Thyroid gland (tissue), 4 donors: ENCODE measurements around the gene LAMB3. TPM values are rescaled to one million over a fixed set of nuclear protein-coding genes. Genes with fewer than 3 reads are reported as not detected.
A peak's percentile ranks its signal among the peaks of the same experiment; 100 is the strongest.

Experiments
- DNase-seq, 2 donors: peaks; one replicate each; pipeline ENCODE4 v3.0.0-alpha.2; 2019
- H3K27ac ChIP-seq, 3 donors: fragments of 200-600 bp; sonication (generic); 1 replicate in 2 of 3; 2 replicates in 1 of 3; pipeline ENCODE4 v1.5.1; 2016 to 2019; ENCODE audit warnings: mild to moderate bottlenecking in 1 of 3, moderate library complexity in 1 of 3
- H3K27me3 ChIP-seq: fragments of 200-600 bp; sonication (generic); one replicate; pipeline ENCODE4 v1.5.1; 2019
- H3K36me3 ChIP-seq, 2 donors: fragments of 200-600 bp; sonication (generic); one replicate each; pipeline ENCODE4 v1.5.1; 2016 to 2019
- H3K4me1 ChIP-seq, 2 donors: fragments of 200-600 bp; sonication (generic); one replicate each; pipeline ENCODE4 v1.5.1; 2017 to 2019
- H3K4me3 ChIP-seq, 3 donors: fragments of 200-600 bp; sonication (generic); replicated peaks in 1 of 3; 1 replicate in 2 of 3; 2 replicates in 1 of 3; pipeline ENCODE4 v1.5.1; 2016; ENCODE audit warnings: mild to moderate bottlenecking in 1 of 3
- H3K9me3 ChIP-seq: fragments of 200-600 bp; sonication (generic); one replicate; pipeline ENCODE4 v1.5.1; 2017
- POLR2A ChIP-seq, 2 donors: fragments of 450-650 bp; IDR thresholded peaks; one replicate each; pipeline ENCODE4 v1.6.1; 2017; ENCODE audit warnings: antibody characterized with exemption in 2 of 2, mild to moderate bottlenecking in 2 of 2, moderate library complexity in 1 of 2
- WGBS, 2 donors: methylation state at CpG; one replicate each; pipeline ENCODE4 v1.1.5; 2017; 5-methylcytosine and 5-hydroxymethylcytosine counted together
- intact Hi-C: fragments of 100-400 bp; cut with DNase I; formaldehyde crosslinking; loops from one replicate; pipeline ENCODE4 v1.15.1; 2023
- total RNA-seq, 4 donors: library from RNA; depleted of rRNA; stranded (reverse); fragments of >200 nt; gene quantifications; one replicate each; pipeline ENCODE4 v1.2.3, GENCODE V29; 2016
- TF ChIP-seq, protein P1 (sequence below), 6 experiments: fragments of 200-600 bp in 3 of 6; fragments of 450-650 bp in 3 of 6; sonication (generic) in 3 of 6; IDR thresholded peaks; one replicate each; pipeline ENCODE4 v1.5.1; 2016 to 2019; ENCODE audit warnings: antibody characterized with exemption in 6 of 6, mild to moderate bottlenecking in 2 of 6, inconsistent platforms in 1 of 6, moderate library complexity in 1 of 6

LAMB3 gene
- total RNA-seq, 4 donors from 2014 or later = 0.56 to 5.6 (median 2.7) TPM

DNA sequence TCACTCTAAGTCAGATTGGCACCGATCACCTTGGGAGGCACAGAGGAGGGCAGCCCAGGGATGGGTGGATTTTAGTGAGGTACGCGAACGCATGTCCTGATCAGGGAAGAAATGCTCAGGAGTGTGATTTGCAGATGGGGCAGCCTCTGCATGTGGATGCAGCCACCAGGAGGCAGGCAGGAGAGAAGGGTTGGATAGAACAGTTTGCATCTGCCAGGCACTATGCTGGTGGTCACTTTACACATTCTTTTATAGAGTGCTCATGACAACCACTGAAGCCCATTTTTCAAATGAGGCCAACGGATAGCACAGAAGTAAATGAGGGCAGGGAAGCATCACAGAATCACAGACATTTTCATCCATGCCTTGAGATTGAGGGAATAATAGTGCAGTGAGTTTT, 5.7 kb downstream of the LAMB3 start:
- peaks cover 10 to 68% of the 10 kb centered on the region in 2 donors for H3K4me1 ChIP-seq
- TF ChIP-seq, protein P1, sequence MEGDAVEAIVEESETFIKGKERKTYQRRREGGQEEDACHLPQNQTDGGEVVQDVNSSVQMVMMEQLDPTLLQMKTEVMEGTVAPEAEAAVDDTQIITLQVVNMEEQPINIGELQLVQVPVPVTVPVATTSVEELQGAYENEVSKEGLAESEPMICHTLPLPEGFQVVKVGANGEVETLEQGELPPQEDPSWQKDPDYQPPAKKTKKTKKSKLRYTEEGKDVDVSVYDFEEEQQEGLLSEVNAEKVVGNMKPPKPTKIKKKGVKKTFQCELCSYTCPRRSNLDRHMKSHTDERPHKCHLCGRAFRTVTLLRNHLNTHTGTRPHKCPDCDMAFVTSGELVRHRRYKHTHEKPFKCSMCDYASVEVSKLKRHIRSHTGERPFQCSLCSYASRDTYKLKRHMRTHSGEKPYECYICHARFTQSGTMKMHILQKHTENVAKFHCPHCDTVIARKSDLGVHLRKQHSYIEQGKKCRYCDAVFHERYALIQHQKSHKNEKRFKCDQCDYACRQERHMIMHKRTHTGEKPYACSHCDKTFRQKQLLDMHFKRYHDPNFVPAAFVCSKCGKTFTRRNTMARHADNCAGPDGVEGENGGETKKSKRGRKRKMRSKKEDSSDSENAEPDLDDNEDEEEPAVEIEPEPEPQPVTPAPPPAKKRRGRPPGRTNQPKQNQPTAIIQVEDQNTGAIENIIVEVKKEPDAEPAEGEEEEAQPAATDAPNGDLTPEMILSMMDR (IDR thresholded peaks at IDR 0.05) = no peak
- no peak for TF ChIP-seq POLR2A (IDR thresholded peaks at IDR 0.05)
- no peak overlapping the region for H3K4me3 ChIP-seq
- no peaks in the 10 kb centered on the region for H3K9me3 ChIP-seq
- intact Hi-C loops = no loop called here
- 95 to 96% methylated on average over 5 of the region's 5 CpGs for WGBS, 2 donors
- no peaks in the 10 kb centered on the region for H3K36me3 ChIP-seq
- H3K27ac ChIP-seq = no peak overlapping the region
- no peak for DNase-seq
- H3K27me3 ChIP-seq = no peaks in the 10 kb centered on the region

DNA sequence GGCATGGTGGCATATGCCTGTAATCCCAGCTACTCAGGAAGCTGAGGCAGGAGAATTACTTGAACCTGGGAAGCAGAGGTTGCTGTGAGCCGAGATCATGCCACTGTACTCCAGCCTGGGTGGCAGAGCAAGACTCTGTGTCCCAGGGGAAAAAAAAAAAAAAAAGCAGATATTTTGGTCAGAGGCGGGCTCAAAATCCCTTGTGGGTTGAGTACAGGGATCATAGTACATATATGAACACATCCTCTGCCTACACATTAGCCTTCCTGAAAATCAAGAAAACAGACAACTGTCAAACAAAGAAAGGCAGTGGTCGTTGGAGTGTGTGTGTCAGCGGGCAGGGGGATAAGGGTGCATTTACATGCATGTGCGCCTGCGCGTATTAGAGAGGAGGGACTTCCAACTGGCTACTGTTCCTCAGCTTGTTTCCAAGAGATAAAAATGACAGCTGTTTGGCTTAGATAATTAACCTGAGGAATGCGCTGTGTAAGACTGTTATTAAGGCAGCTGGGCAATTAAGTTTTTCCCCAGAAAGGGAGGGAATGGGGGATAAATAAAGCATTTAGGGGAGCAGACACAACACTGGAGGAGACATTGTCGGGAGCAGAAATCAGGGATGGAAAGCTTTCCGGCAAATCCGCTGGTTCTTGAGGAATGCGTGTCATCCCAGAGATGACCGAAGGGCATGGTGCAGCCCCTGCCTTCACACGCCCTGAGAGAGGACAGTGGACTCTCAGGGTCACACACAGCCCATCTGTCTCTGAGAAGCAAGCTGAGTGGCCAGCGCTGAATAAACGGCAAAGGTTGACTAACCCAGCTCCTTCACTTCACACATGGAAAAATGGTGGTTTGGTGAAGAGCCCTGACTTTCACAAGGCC, 6.4 kb downstream of the LAMB3 start:
- H3K4me3 ChIP-seq = no peak overlapping the region
- peaks cover 13 to 65% of the 10 kb centered on the region in 2 donors for H3K4me1 ChIP-seq
- intact Hi-C loops = no loop called here
- H3K36me3 ChIP-seq = no peaks in the 10 kb centered on the region
- WGBS, 2 donors = 82 to 86% methylated on average over 16 of the region's 16 CpGs
- H3K27me3 ChIP-seq = no peaks in the 10 kb centered on the region
- H3K27ac ChIP-seq = no peak overlapping the region
- DNase-seq = no peak
- H3K9me3 ChIP-seq = no peaks in the 10 kb centered on the region
- TF ChIP-seq, protein P1 (IDR thresholded peaks at IDR 0.05) = no peak
- no peak for TF ChIP-seq POLR2A (IDR thresholded peaks at IDR 0.05)

DNA sequence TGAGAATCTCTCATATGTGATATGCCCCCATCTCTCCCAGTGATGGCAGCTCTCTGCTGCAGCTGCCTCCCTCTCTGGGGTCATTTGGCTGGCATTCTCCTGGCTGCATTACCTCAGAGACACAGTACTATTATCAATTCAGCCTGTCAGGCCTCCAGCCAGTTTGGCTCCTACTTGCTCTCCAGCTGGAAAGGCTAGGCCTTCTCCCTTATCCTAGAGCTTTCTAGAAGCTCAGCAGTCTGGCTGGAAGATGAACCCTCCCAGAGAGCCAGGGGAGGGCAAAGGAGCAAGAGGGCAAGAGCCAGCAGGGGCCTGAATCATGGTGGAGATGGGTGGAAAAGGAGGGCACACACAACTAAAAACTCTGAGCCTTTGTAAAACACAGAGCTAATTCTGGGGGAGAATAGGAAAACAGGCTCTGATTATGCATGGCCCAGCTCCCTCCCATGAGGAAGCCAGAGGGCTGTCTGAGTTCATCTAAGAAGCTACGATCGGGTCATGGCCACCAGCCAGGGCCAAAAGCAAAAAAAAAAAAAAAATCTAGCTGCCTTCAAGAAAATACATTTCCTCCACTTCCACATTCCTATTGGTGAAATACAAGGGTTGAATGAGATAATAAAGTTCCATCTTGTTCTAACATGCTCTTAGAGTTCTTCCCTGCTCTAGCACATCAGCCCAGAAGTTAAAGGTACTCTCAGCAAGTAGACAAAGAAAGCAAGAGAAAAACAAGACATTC, 8.8 kb downstream of the LAMB3 start:
- no peak for DNase-seq
- H3K27ac ChIP-seq = peak overlapping the region in 2 of 3 donors; percentile 34 to 38
- H3K27me3 ChIP-seq = no peaks in the 10 kb centered on the region
- H3K4me1 ChIP-seq = peaks cover 13 to 50% of the 10 kb centered on the region in 2 donors
- H3K9me3 ChIP-seq = no peaks in the 10 kb centered on the region
- H3K4me3 ChIP-seq = no peak overlapping the region
- no peak for TF ChIP-seq POLR2A (IDR thresholded peaks at IDR 0.05)
- TF ChIP-seq, protein P1 (IDR thresholded peaks at IDR 0.05) = no peak
- no peaks in the 10 kb centered on the region for H3K36me3 ChIP-seq
- 20 to 27% methylated on average over 2 of the region's 2 CpGs for WGBS, 2 donors
- intact Hi-C loops = no loop called here

DNA sequence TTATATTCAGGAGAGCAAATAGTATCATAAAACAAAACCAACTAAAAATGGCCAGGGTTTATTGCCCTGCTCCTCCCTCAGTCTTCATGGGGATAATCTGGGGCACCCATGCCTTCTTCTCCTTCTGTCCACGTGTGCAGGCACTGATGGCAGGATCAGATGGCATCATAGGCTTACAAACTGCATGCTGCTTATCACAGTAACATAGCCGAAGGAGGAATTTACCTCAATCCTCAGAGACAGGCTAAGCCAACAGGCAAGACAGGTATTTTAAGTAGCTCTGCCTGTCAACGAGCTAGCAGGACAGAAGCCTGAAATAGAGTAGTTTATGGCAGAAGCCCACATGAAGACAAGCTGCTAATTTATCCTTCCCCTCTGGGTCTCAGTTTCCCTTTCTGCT, 9.4 kb downstream of the LAMB3 start:
- H3K27ac ChIP-seq = peak overlapping the region in 2 of 3 donors; percentile 34 to 38
- WGBS, 2 donors = 27 to 29% methylated on average over 3 of the region's 3 CpGs
- no peak for DNase-seq
- H3K4me3 ChIP-seq = no peak overlapping the region
- H3K9me3 ChIP-seq = no peaks in the 10 kb centered on the region
- peaks cover 13 to 44% of the 10 kb centered on the region in 2 donors for H3K4me1 ChIP-seq
- H3K27me3 ChIP-seq = no peaks in the 10 kb centered on the region
- no peaks in the 10 kb centered on the region for H3K36me3 ChIP-seq
- intact Hi-C loops = no loop called here
- TF ChIP-seq POLR2A (IDR thresholded peaks at IDR 0.05) = no peak
- TF ChIP-seq, protein P1 (IDR thresholded peaks at IDR 0.05) = no peak

DNA sequence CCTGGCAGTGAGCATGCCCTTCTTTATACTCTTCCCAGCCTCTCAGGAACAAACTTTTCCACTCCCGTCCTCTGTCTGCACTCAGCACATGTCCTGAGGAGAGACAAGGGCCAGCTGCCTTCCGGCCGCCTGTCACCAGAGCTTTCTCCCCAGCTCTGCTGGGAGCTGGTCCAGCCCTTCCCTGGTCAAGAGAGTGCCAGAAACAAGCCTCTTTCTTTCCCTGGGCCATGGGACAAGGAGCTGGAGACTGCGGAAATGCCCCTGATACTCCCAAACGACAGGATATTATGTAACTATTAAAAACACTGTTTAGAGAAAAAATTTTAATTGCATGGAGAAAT, 10.4 kb downstream of the LAMB3 start:
- Histone ChIP-seq H3K27ac (peak overlapping the region; percentile 22 to 65 (median 59)), H3K4me1 (peaks cover 13 to 36% of the 10 kb centered on the region in 2 donors), H3K36me3 (no peaks in the 10 kb centered on the region), H3K27me3 (no peaks in the 10 kb centered on the region), H3K4me3 (no peak overlapping the region), H3K9me3 (no peaks in the 10 kb centered on the region)
- TF ChIP-seq POLR2A (IDR thresholded peaks at IDR 0.05) = no peak
- TF ChIP-seq, protein P1 (IDR thresholded peaks at IDR 0.05) = no peak
- intact Hi-C loops = no loop called here
- peak; percentile 61 to 78 for DNase-seq
- WGBS, 2 donors = 21 to 31% methylated on average over 5 of the region's 5 CpGs
